IMR-90 (cell line): ENCODE data around the gene INPP5B. TPM values are rescaled to one million over a fixed set of nuclear protein-coding genes. Genes with fewer than 3 reads are reported as not detected.

Experiments
- ATAC-seq: fragments of 200-7000 bp; cut with Tn5 transposase; 2 replicates; pipeline ENCODE4 v1.9.1; 2020; ENCODE audit warnings: low read depth, mild to moderate bottlenecking, moderate library complexity
- BruUV-seq: library from RNA; stranded (reverse); fragments of 400-500 nt; replicated peaks from 2 replicates; lab custom pipeline; 2021; lab: Mats Ljungman, UMichigan
- CTCF ChIA-PET: fragments of 300-600 bp; formaldehyde crosslinking; extraction: SDS; loops from one replicate; lab custom pipeline; 2021; ENCODE audit warnings: antibody characterized with exemption; lab: Yijun Ruan, JAX
- POLR2A ChIA-PET: fragments of 300-600 bp; sonication (Branson Sonifier 250); formaldehyde crosslinking; loops from one replicate; lab custom pipeline; 2022; ENCODE audit warnings: antibody characterized with exemption; ENCODE audit not compliant: unreplicated experiment; lab: Charles Lee
- DNase-seq: peaks from one replicate; pipeline ENCODE4 v3.0.0; 2013
- H2AFZ ChIP-seq: replicated peaks from 2 replicates; pipeline ENCODE3; 2013; ENCODE audit warnings: low read length, mild to moderate bottlenecking; ENCODE audit not compliant: poor library complexity
- H2AK5ac ChIP-seq: 2 replicates; pipeline ENCODE4 v1.6.1; 2013; ENCODE audit warnings: low read depth, low read length, inconsistent platforms
- H2AK9ac ChIP-seq: replicated peaks from 2 replicates; pipeline ENCODE3; 2013; ENCODE audit warnings: mild to moderate bottlenecking, low read depth, low read length, moderate library complexity; ENCODE audit not compliant: poor library complexity
- H2BK120ac ChIP-seq: 2 replicates; pipeline ENCODE4 v1.6.1; 2013; ENCODE audit warnings: low read depth, low read length, inconsistent platforms
- H2BK15ac ChIP-seq: 3 replicates; pipeline ENCODE4 v1.6.1; 2013; ENCODE audit warnings: low read depth, low read length, inconsistent platforms
- H2BK20ac ChIP-seq: 2 replicates; pipeline ENCODE4 v1.6.1; 2013; ENCODE audit warnings: low read depth, mild to moderate bottlenecking, inconsistent platforms, low read length, moderate library complexity
- H2BK5ac ChIP-seq: 2 replicates; pipeline ENCODE4 v1.6.1; 2013; ENCODE audit warnings: mild to moderate bottlenecking, low read depth, low read length, inconsistent platforms; ENCODE audit not compliant: poor library complexity, severe bottlenecking
- H3K14ac ChIP-seq: replicated peaks from 2 replicates; pipeline ENCODE4 v1.6.1; 2013; ENCODE audit warnings: low read depth, low read length, inconsistent platforms
- H3K18ac ChIP-seq: 2 replicates; pipeline ENCODE4 v1.6.1; 2013; ENCODE audit warnings: low read depth, low read length, control low read depth
- H3K23ac ChIP-seq: 2 replicates; pipeline ENCODE4 v1.6.1; 2013; ENCODE audit warnings: low read depth, low read length, inconsistent platforms
- H3K27ac ChIP-seq: 2 replicates; pipeline ENCODE4 v1.5.1; 2013; ENCODE audit warnings: mild to moderate bottlenecking, control low read depth, low read length; ENCODE audit not compliant: insufficient read depth
- H3K27me3 ChIP-seq: 2 replicates; pipeline ENCODE4 v1.6.1; 2013; ENCODE audit warnings: low read length; ENCODE audit not compliant: control insufficient read depth, insufficient read depth
- H3K36me3 ChIP-seq: 2 replicates; pipeline ENCODE4 v1.6.1; 2013; ENCODE audit warnings: low read length, mixed read lengths; ENCODE audit not compliant: control insufficient read depth, insufficient read depth
- H3K4ac ChIP-seq: 2 replicates; pipeline ENCODE4 v1.6.1; 2013; ENCODE audit warnings: low read depth, low read length, inconsistent platforms
- H3K4me1 ChIP-seq: 2 replicates; pipeline ENCODE4 v1.6.1; 2013; ENCODE audit warnings: low read length, mixed read lengths; ENCODE audit not compliant: control insufficient read depth, insufficient read depth
- H3K4me2 ChIP-seq: 2 replicates; pipeline ENCODE4 v1.6.1; 2013; ENCODE audit warnings: low read depth, mild to moderate bottlenecking, control low read depth, low read length, moderate library complexity
- H3K4me3 ChIP-seq: 2 replicates; pipeline ENCODE4 v1.5.1; 2013; ENCODE audit warnings: low read depth, mild to moderate bottlenecking, control low read depth, low read length, moderate library complexity; ENCODE audit not compliant: insufficient read depth
- H3K56ac ChIP-seq: 2 replicates; pipeline ENCODE4 v1.6.1; 2013; ENCODE audit warnings: low read length, inconsistent platforms; ENCODE audit not compliant: insufficient read depth; ENCODE audit errors: extremely low read depth
- H3K79me1 ChIP-seq, 2 experiments: 2 replicates each; pipeline ENCODE4 v1.6.1; 2013; ENCODE audit warnings: low read length in 2 of 2, inconsistent platforms in 1 of 2, low read depth in 1 of 2
- H3K9ac ChIP-seq: 2 replicates; pipeline ENCODE4 v1.6.1; 2013; ENCODE audit warnings: low read depth, low read length, control low read depth
- H3K9me1 ChIP-seq: 2 replicates; pipeline ENCODE4 v1.6.1; 2013; ENCODE audit warnings: low read length, inconsistent platforms; ENCODE audit not compliant: insufficient read depth
- H3K9me3 ChIP-seq: 2 replicates; pipeline ENCODE4 v1.6.1; 2013; ENCODE audit warnings: low read length; ENCODE audit not compliant: control insufficient read depth, insufficient read depth
- H4K20me1 ChIP-seq: 2 replicates; pipeline ENCODE4 v1.6.1; 2013; ENCODE audit warnings: low read length, inconsistent platforms; ENCODE audit not compliant: insufficient read depth
- H4K5ac ChIP-seq: 2 replicates; pipeline ENCODE4 v1.6.1; 2013; ENCODE audit warnings: mild to moderate bottlenecking, low read depth, low read length, control low read depth
- H4K8ac ChIP-seq, 2 experiments: 2 replicates each; pipeline ENCODE4 v1.6.1; 2013; ENCODE audit warnings: low read depth in 2 of 2, low read length in 2 of 2, control low read depth in 1 of 2, inconsistent platforms in 1 of 2
- H4K91ac ChIP-seq: 2 replicates; pipeline ENCODE4 v1.6.1; 2013; ENCODE audit warnings: low read depth, low read length, inconsistent platforms; ENCODE audit not compliant: insufficient read depth
- CEBPB ChIP-seq: IDR thresholded peaks from 2 replicates; pipeline ENCODE4 v1.6.1; 2012; ENCODE audit warnings: low read depth, low read length, improper control_type of control experiment
- FOS ChIP-seq: fragments of 150-350 bp; IDR thresholded peaks from 2 replicates; pipeline ENCODE4 v1.6.1; 2016; ENCODE audit warnings: low read depth, low read length
- MAFK ChIP-seq: IDR thresholded peaks from 2 replicates; pipeline ENCODE4 v1.6.1; 2012; ENCODE audit warnings: low read depth, low read length, improper control_type of control experiment
- MAZ ChIP-seq: IDR thresholded peaks from 2 replicates; pipeline ENCODE4 v1.6.1; 2012; ENCODE audit warnings: low read depth, mild to moderate bottlenecking, low read length, improper control_type of control experiment, moderate library complexity, borderline replicate concordance
- MXI1 ChIP-seq: IDR thresholded peaks from 2 replicates; pipeline ENCODE4 v1.6.1; 2012; ENCODE audit warnings: low read depth, mild to moderate bottlenecking, low read length, moderate library complexity, borderline replicate concordance
- NFE2L2 ChIP-seq: fragments of 150-350 bp; IDR thresholded peaks from 2 replicates; pipeline ENCODE4 v1.6.1; 2016; ENCODE audit warnings: low read depth, mild to moderate bottlenecking, low read length
- POLR2A ChIP-seq: IDR thresholded peaks from 2 replicates; pipeline ENCODE4 v1.6.1; 2012; ENCODE audit warnings: mild to moderate bottlenecking, low read depth, low read length
- RCOR1 ChIP-seq: IDR thresholded peaks from 2 replicates; pipeline ENCODE4 v1.6.1; 2012; ENCODE audit warnings: mild to moderate bottlenecking, low read length, improper control_type of control experiment; ENCODE audit not compliant: insufficient replicate concordance
- SMC3 ChIP-seq: fragments of 150-350 bp; IDR thresholded peaks from 2 replicates; pipeline ENCODE4 v1.6.1; 2016; ENCODE audit warnings: low read depth, mild to moderate bottlenecking, antibody characterized with exemption, low read length, moderate library complexity
- WGBS, 2 experiments: methylation state at CpG; one replicate each; pipeline versions ENCODE4 v1.1.5 to v1.1.7; 2013; ENCODE audit warnings: missing lambda C conversion rate in 2 of 2; ENCODE audit not compliant: insufficient read length in 1 of 2; ENCODE audit errors: extremely low coverage in 2 of 2; 5-methylcytosine and 5-hydroxymethylcytosine counted together
- dilution Hi-C: fragments of 300-500 bp; cut with HindIII; formaldehyde crosslinking; loops from one replicate; pipeline ENCODE4 v1.14.3; 2018; ENCODE audit warnings: low sequenced_read_pairs; ENCODE audit not compliant: unreplicated experiment
- in situ Hi-C: fragments of 300-500 bp; cut with MboI; formaldehyde crosslinking; loops from 3 replicates; pipeline ENCODE4 v1.14.3; 2019; ENCODE audit warnings: low sequenced_read_pairs, inconsistent platforms, mixed read lengths
- intact Hi-C: fragments of 100-400 bp; cut with micrococcal nuclease; formaldehyde crosslinking; loops from 2 replicates; pipeline ENCODE4 v1.10.0; 2022
- polyA plus RNA-seq, 3 experiments: library from polyadenylated mRNA; depleted of rRNA; stranded (reverse); fragments of >200 nt; gene quantifications; 2 replicates each; pipeline ENCODE4 v1.2.3, GENCODE V29; 2012; ENCODE audit warnings: low replicate concordance in 1 of 3
- total RNA-seq: library from RNA; depleted of rRNA; stranded (reverse); fragments of >200 nt; gene quantifications from 2 replicates; pipeline ENCODE4 v1.2.3, GENCODE V29; 2012
- TF ChIP-seq, protein P1 (sequence below): fragments of 150-350 bp; IDR thresholded peaks from 2 replicates; pipeline ENCODE4 v1.6.1; 2017; ENCODE audit warnings: mild to moderate bottlenecking, antibody characterized with exemption, low read length, low read depth
- TF ChIP-seq, protein P2 (sequence below): fragments of 150-350 bp; IDR thresholded peaks from 2 replicates; pipeline ENCODE4 v1.6.1; 2016; ENCODE audit warnings: low read depth, mild to moderate bottlenecking, low read length, moderate library complexity, borderline replicate concordance
- TF ChIP-seq, protein P3 (sequence below): conservative IDR thresholded peaks from 2 replicates; pipeline ENCODE4 v1.5.1; 2012; ENCODE audit warnings: mild to moderate bottlenecking, low read depth, low read length, improper control_type of control experiment

The INPP5B gene
- total and polyA plus RNA-seq, 2 of the 4 experiments (the other 2 are of a cell fraction), result 9.4 to 20.4 TPM

DNA sequence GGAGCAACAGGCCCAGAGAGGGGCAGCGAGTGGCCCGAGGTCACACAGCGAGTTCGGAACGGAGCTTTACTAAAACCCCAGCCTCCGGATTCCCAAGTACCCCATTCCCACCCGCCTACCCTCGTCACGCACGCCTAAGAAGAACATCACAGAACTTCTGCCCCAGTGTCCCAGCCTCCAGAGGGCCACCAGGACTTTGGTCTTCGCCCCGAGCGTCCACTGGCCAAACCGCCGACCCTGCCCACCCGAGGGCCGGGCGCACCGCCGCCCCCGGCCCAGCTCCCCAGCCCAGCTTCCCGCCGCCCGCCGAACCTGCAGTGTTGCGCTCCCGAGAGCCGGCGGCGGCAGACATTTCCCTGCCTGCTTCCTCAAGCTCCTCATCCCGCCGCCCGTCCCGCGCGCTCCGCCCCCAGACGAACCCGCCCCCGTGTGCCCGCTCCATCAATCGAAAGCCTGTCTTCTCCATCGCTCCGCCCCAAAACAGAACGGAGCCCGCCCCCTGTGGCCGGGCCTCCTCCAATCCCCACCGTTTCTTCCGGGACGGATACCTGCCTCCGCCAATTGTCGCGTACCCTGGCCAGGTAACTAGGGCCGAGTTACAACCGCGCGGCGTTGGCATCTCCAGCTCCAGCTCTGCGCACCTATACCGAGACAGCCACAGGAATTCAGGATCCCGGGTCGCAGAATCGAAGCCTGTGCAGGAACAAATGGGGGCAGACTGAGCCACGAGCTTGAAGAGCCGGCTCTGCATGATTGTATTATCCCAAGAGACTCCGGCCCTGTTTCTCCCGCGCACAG is 15.3 kb downstream of the INPP5B start (continued):
- TF ChIP-seq NFE2L2, result no peak
- TF ChIP-seq MAFK, result no peak

DNA sequence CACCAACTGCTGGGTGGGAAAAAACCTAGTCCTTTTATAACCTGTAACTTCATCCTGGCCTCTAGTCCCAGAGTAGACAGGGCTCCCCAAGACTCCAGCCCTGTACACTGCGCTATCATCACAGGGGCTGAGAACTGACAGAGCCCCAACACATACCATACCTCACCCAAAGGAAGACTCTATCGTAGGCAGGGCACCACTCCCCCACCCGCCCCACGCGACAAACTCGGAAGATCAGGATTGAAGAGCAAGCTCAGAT is 15.8 kb downstream of the INPP5B start:
- POLR2A ChIA-PET, result no interaction called here
- Histone ChIP-seq H4K91ac (no peak overlapping the region), H3K23ac (peak overlapping the region; percentile 29; the same call in 1 of the 2 replicates), H3K56ac (no peak overlapping the region), H3K9ac (peak overlapping the region; percentile 34; the same call in 1 of the 2 replicates), H3K4me1 (peaks cover 11% of the 10 kb centered on the region), H3K18ac (no peak overlapping the region), H2BK15ac (no peak overlapping the region), H4K20me1 (peaks cover 27% of the 10 kb centered on the region), H3K14ac (0 out of 2 replicates have a peak overlapping the region, but pooled peaks have one; percentile 12), H3K9me3 (no peaks in the 10 kb centered on the region), H3K27ac (no peak overlapping the region), H3K4me2 (peak overlapping the region; percentile 73), H3K79me1 (peaks cover 14 to 52% of the 10 kb centered on the region in 2 experiments; a peak in 3 of 4 replicates), H2BK120ac (no peak overlapping the region), H3K36me3 (peaks cover 18% of the 10 kb centered on the region), H2BK20ac (no peak overlapping the region), H2AFZ (peak overlapping the region; percentile 86), H2BK5ac (no peak overlapping the region), H4K5ac (no peak overlapping the region), H4K8ac (peak overlapping the region in 1 of 2 experiments; percentile 16; a peak in 1 of 4 replicates), H2AK9ac (peak overlapping the region; percentile 73), H2AK5ac (no peak overlapping the region), H3K4me3 (peak overlapping the region; percentile 44; the same call in 1 of the 2 replicates), H3K4ac (no peak overlapping the region), H3K27me3 (no peaks in the 10 kb centered on the region), H3K9me1 (peaks cover 5% of the 10 kb centered on the region; the same call in 1 of the 2 replicates)
- no TSS peak for BruUV-seq
- 83% methylated on average over 1 of the region's 6 CpGs; no CpG with 5 or more reads in 1 of the 2 experiments for WGBS, 2 experiments
- CTCF ChIA-PET, result no interaction called here
- DNase-seq (no peak), ATAC-seq (no peak)
- intact Hi-C loops, result no loop called here
- dilution Hi-C loops, result no loop called here
- no peak for TF ChIP-seq NFE2L2
- TF ChIP-seq RCOR1, result no peak
- TF ChIP-seq MAZ, result no peak
- no peak for TF ChIP-seq POLR2A
- no peak for TF ChIP-seq FOS
- no peak for TF ChIP-seq SMC3
- TF ChIP-seq, protein P1, sequence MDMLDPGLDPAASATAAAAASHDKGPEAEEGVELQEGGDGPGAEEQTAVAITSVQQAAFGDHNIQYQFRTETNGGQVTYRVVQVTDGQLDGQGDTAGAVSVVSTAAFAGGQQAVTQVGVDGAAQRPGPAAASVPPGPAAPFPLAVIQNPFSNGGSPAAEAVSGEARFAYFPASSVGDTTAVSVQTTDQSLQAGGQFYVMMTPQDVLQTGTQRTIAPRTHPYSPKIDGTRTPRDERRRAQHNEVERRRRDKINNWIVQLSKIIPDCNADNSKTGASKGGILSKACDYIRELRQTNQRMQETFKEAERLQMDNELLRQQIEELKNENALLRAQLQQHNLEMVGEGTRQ, result no peak
- no peak for TF ChIP-seq CEBPB
- TF ChIP-seq, protein P2, sequence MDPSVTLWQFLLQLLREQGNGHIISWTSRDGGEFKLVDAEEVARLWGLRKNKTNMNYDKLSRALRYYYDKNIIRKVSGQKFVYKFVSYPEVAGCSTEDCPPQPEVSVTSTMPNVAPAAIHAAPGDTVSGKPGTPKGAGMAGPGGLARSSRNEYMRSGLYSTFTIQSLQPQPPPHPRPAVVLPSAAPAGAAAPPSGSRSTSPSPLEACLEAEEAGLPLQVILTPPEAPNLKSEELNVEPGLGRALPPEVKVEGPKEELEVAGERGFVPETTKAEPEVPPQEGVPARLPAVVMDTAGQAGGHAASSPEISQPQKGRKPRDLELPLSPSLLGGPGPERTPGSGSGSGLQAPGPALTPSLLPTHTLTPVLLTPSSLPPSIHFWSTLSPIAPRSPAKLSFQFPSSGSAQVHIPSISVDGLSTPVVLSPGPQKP, result no peak
- TF ChIP-seq, protein P3, sequence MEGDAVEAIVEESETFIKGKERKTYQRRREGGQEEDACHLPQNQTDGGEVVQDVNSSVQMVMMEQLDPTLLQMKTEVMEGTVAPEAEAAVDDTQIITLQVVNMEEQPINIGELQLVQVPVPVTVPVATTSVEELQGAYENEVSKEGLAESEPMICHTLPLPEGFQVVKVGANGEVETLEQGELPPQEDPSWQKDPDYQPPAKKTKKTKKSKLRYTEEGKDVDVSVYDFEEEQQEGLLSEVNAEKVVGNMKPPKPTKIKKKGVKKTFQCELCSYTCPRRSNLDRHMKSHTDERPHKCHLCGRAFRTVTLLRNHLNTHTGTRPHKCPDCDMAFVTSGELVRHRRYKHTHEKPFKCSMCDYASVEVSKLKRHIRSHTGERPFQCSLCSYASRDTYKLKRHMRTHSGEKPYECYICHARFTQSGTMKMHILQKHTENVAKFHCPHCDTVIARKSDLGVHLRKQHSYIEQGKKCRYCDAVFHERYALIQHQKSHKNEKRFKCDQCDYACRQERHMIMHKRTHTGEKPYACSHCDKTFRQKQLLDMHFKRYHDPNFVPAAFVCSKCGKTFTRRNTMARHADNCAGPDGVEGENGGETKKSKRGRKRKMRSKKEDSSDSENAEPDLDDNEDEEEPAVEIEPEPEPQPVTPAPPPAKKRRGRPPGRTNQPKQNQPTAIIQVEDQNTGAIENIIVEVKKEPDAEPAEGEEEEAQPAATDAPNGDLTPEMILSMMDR, result no peak
- no peak for TF ChIP-seq MXI1
- in situ Hi-C loops, result no loop called here
